SK-N-SH (cell line): ENCODE results near the gene OTUB1. TPM values are rescaled to one million over a fixed set of nuclear protein-coding genes. Genes with fewer than 3 reads are reported as not detected.

Experiments
- CTCF ChIA-PET: fragments of 300-600, 350-600 bp; formaldehyde crosslinking; extraction: SDS; loops from one replicate; lab custom pipeline; 2021; lab: Yijun Ruan, JAX
- POLR2A ChIA-PET: fragments of 350-600 bp; sonication (Branson Sonifier 250); formaldehyde crosslinking; extraction: SDS; loops from one replicate; lab custom pipeline; 2020; ENCODE audit warnings: antibody characterized with exemption, inconsistent platforms; lab: Yijun Ruan, JAX
- DNase-seq: peaks from one replicate; pipeline ENCODE4 v3.0.0; 2012
- H2AFZ ChIP-seq: fragments of 200-600 bp; sonication (generic); 2 replicates; pipeline ENCODE4 v1.8.1; 2016; ENCODE audit warnings: antibody characterized with exemption, mild to moderate bottlenecking, low read depth
- H3F3A ChIP-seq: fragments of 200-600 bp; sonication (generic); replicated peaks from 2 replicates; pipeline ENCODE3; 2016; ENCODE audit warnings: antibody characterized with exemption, mild to moderate bottlenecking; ENCODE audit not compliant: insufficient read depth
- H3K27ac ChIP-seq, 2 experiments: fragments of 200-500 bp in 1 of 2; fragments of 200-600 bp in 1 of 2; sonication (Bioruptor generic) in 1 of 2; sonication (generic), shearing (Covaris generic) in 1 of 2; 2 replicates each; pipeline versions ENCODE4 v1.5.1 to v1.6.1; 2014 to 2016; ENCODE audit warnings: low read depth in 2 of 2, inconsistent platforms in 1 of 2, low read length in 1 of 2, mild to moderate bottlenecking in 1 of 2, mixed read lengths in 1 of 2
- H3K27me3 ChIP-seq: fragments of 200-600 bp; sonication (generic), shearing (Covaris generic); 2 replicates; pipeline ENCODE4 v1.6.1; 2016; ENCODE audit warnings: mixed run types; ENCODE audit not compliant: insufficient read depth
- H3K36me3 ChIP-seq, 2 experiments: fragments of 200-500 bp in 1 of 2; fragments of 200-600 bp in 1 of 2; sonication (Bioruptor generic) in 1 of 2; sonication (generic) in 1 of 2; replicated peaks in 1 of 2; 2 replicates each; pipeline versions ENCODE3 to v1.5.1; 2014 to 2016; ENCODE audit warnings: low read length in 1 of 2, mild to moderate bottlenecking in 1 of 2; ENCODE audit not compliant: insufficient read depth in 2 of 2, control insufficient read depth in 1 of 2
- H3K4me1 ChIP-seq, 2 experiments: fragments of 200-500 bp in 1 of 2; fragments of 200-600 bp in 1 of 2; sonication (Bioruptor generic) in 1 of 2; sonication (generic), shearing (Covaris generic) in 1 of 2; 2 replicates each; pipeline versions ENCODE4 v1.5.1 to v1.6.1; 2014 to 2016; ENCODE audit warnings: low read depth in 1 of 2, low read length in 1 of 2, mixed run types in 1 of 2; ENCODE audit not compliant: insufficient read depth in 2 of 2, control insufficient read depth in 1 of 2
- H3K4me2 ChIP-seq: fragments of 200-600 bp; sonication (generic), shearing (Covaris generic); 2 replicates; pipeline ENCODE4 v1.6.1; 2017; ENCODE audit warnings: mixed run types
- H3K4me3 ChIP-seq, 2 experiments: fragments of 200-500 bp in 1 of 2; fragments of 200-600 bp in 1 of 2; sonication (Bioruptor generic) in 1 of 2; sonication (generic), shearing (Covaris generic) in 1 of 2; 2 replicates each; pipeline versions ENCODE4 v1.5.1 to v1.8.1; 2014 to 2016; ENCODE audit warnings: low read depth in 2 of 2, inconsistent platforms in 1 of 2, low read length in 1 of 2, mild to moderate bottlenecking in 1 of 2, mixed read lengths in 1 of 2, moderate library complexity in 1 of 2
- H3K79me2 ChIP-seq: fragments of 200-600 bp; sonication (generic); 2 replicates; pipeline ENCODE4 v1.8.1; 2017; ENCODE audit warnings: mild to moderate bottlenecking; ENCODE audit not compliant: insufficient read depth
- H3K9ac ChIP-seq: fragments of 200-600 bp; sonication (generic); 2 replicates; pipeline ENCODE4 v1.6.1; 2017; ENCODE audit warnings: mixed run types
- H3K9me2 ChIP-seq: fragments of 200-600 bp; sonication (generic); 2 replicates; pipeline ENCODE4 v1.6.1; 2017; ENCODE audit warnings: mixed run types
- H3K9me3 ChIP-seq: fragments of 200-600 bp; sonication (generic); 2 replicates; pipeline ENCODE4 v1.6.1; 2017; ENCODE audit warnings: mixed run types, mild to moderate bottlenecking, moderate library complexity
- H4K20me1 ChIP-seq: fragments of 200-600 bp; sonication (generic); 2 replicates; pipeline ENCODE4 v1.6.1; 2017; ENCODE audit warnings: mild to moderate bottlenecking, mixed run types; ENCODE audit not compliant: insufficient read depth
- ELF1 ChIP-seq: IDR thresholded peaks from 2 replicates; pipeline ENCODE4 v1.4.0; 2012
- EP300 ChIP-seq, 2 experiments: IDR thresholded peaks; 2 replicates each; pipeline versions ENCODE4 v1.4.0 to v1.6.1; 2012; ENCODE audit warnings: borderline replicate concordance in 1 of 2, low read depth in 1 of 2, low read length in 1 of 2
- FOSL2 ChIP-seq: IDR thresholded peaks from 2 replicates; pipeline ENCODE4 v1.4.0; 2012; ENCODE audit warnings: low read depth, mild to moderate bottlenecking, moderate library complexity, borderline replicate concordance
- GATA2 ChIP-seq: sonication (generic); formaldehyde crosslinking; IDR thresholded peaks from 2 replicates; pipeline ENCODE4 v1.5.0; 2020; ENCODE audit warnings: mild to moderate bottlenecking, missing genetic modification reagents
- JUND ChIP-seq: IDR thresholded peaks from 2 replicates; pipeline ENCODE4 v1.4.0; 2012
- MEF2A ChIP-seq: IDR thresholded peaks from 2 replicates; pipeline ENCODE4 v1.4.0; 2012; ENCODE audit warnings: low read depth, borderline replicate concordance
- NFIC ChIP-seq: IDR thresholded peaks from 2 replicates; pipeline ENCODE4 v1.4.0; 2012; ENCODE audit warnings: borderline replicate concordance
- NRF1 ChIP-seq: IDR thresholded peaks from 2 replicates; pipeline ENCODE4 v1.6.1; 2012; ENCODE audit warnings: low read depth, mild to moderate bottlenecking, low read length
- POLR2AphosphoS5 ChIP-seq: IDR thresholded peaks from 2 replicates; pipeline ENCODE4 v1.6.1; 2012; ENCODE audit warnings: low read depth, low read length
- RAD21 ChIP-seq: IDR thresholded peaks from 2 replicates; pipeline ENCODE4 v1.6.1; 2012; ENCODE audit warnings: mild to moderate bottlenecking, low read length
- RCOR1 ChIP-seq: fragments of 150-350 bp; IDR thresholded peaks from 2 replicates; pipeline ENCODE4 v1.6.1; 2017; ENCODE audit warnings: antibody characterized with exemption, low read length
- RFX5 ChIP-seq: IDR thresholded peaks from 2 replicates; pipeline ENCODE4 v1.6.1; 2012; ENCODE audit warnings: mild to moderate bottlenecking, improper control_type of control experiment, low read length
- TEAD4 ChIP-seq: IDR thresholded peaks from 2 replicates; pipeline ENCODE4 v1.4.0; 2012; ENCODE audit warnings: mild to moderate bottlenecking, borderline replicate concordance; ENCODE audit not compliant: insufficient read depth
- YY1 ChIP-seq: IDR thresholded peaks from 2 replicates; pipeline ENCODE4 v1.4.0; 2012; ENCODE audit warnings: low read depth, mild to moderate bottlenecking
- WGBS: methylation state at CpG from one replicate; pipeline ENCODE4 v1.1.6; 2017; ENCODE audit warnings: low lambda C conversion rate; 5-methylcytosine and 5-hydroxymethylcytosine counted together
- polyA plus RNA-seq, 3 experiments: library from polyadenylated mRNA; depleted of rRNA; stranded (reverse); fragments of >200 nt; gene quantifications; 2 replicates each; pipeline ENCODE4 v1.2.3, GENCODE V29; 2012
- TF ChIP-seq, protein P1 (sequence below): IDR thresholded peaks from 2 replicates; pipeline ENCODE4 v1.4.0; 2012; ENCODE audit warnings: low read depth, borderline replicate concordance
- TF ChIP-seq, protein P2 (sequence below): IDR thresholded peaks from 2 replicates; pipeline ENCODE4 v1.6.1; 2012; ENCODE audit warnings: mild to moderate bottlenecking, low read depth, low read length, moderate library complexity
- TF ChIP-seq, protein P3 (sequence below): fragments of 150-350 bp; IDR thresholded peaks from 2 replicates; pipeline ENCODE4 v1.6.1; 2017; ENCODE audit warnings: antibody characterized with exemption, low read length, low read depth, borderline replicate concordance
- TF ChIP-seq, protein P4 (sequence below): IDR thresholded peaks from 2 replicates; pipeline ENCODE4 v1.4.0; 2012; ENCODE audit warnings: low read depth, borderline replicate concordance
- TF ChIP-seq, protein P5 (sequence below): IDR thresholded peaks from 2 replicates; pipeline ENCODE4 v1.4.0; 2012; ENCODE audit warnings: low read depth
- TF ChIP-seq, protein P6 (sequence below): fragments of 150-350 bp; IDR thresholded peaks from 2 replicates; pipeline ENCODE4 v1.6.1; 2016; ENCODE audit warnings: mild to moderate bottlenecking, low read depth, low read length

The OTUB1 gene
- polyA plus RNA-seq, 1 of the 3 experiments (the other 2 are of a cell fraction), result 183 TPM

DNA sequence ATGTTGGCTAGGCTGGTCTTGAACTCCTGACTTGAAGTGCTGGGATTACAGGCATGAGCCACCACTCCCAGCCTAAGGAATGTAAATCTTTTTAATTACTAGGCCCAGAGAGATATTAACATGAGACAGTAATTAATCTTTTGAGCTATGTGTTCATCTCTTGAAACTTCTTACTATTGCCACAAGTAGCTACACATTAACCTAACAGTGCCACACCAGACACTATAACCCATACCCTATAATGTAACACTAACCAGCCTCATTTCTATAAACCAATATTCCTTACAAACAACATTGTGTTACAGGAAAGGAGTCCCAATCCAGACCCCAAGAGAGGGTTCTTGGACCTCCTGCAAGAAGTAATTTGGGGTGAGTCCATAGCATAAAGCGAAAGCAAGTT is 19.8 kb upstream of the OTUB1 start:
- ChIA-PET CTCF (interaction anchor here (1.5 kb wide), 1 partner anchor 21 kb away, joined by 5 read pairs; no protein-coding TSS in a partner anchor), POLR2A (interaction anchor here (0.8 to 1.0 kb wide), 2 partner anchors 11 to 129 kb away, joined by 3 read pairs; no protein-coding TSS in a partner anchor)
- Histone ChIP-seq H3K27me3 (no peaks in the 10 kb centered on the region), H3K4me2 (no peak overlapping the region), H3K36me3 (no peaks in the 10 kb centered on the region), H3K27ac (no peak overlapping the region), H3F3A (no peaks in the 10 kb centered on the region), H3K9ac (no peak overlapping the region), H3K9me2 (no peaks in the 10 kb centered on the region), H3K4me1 (peaks cover 0 to 8% of the 10 kb centered on the region in 2 experiments; a peak in 1 of 4 replicates), H3K79me2 (no peaks in the 10 kb centered on the region), H3K4me3 (no peak overlapping the region), H3K9me3 (no peaks in the 10 kb centered on the region), H4K20me1 (no peaks in the 10 kb centered on the region), H2AFZ (no peak overlapping the region)
- TF ChIP-seq, protein P1, sequence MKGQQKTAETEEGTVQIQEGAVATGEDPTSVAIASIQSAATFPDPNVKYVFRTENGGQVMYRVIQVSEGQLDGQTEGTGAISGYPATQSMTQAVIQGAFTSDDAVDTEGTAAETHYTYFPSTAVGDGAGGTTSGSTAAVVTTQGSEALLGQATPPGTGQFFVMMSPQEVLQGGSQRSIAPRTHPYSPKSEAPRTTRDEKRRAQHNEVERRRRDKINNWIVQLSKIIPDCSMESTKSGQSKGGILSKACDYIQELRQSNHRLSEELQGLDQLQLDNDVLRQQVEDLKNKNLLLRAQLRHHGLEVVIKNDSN, result no peak
- TF ChIP-seq FOSL2, result no peak
- no peak for TF ChIP-seq MEF2A
- TF ChIP-seq, protein P2, sequence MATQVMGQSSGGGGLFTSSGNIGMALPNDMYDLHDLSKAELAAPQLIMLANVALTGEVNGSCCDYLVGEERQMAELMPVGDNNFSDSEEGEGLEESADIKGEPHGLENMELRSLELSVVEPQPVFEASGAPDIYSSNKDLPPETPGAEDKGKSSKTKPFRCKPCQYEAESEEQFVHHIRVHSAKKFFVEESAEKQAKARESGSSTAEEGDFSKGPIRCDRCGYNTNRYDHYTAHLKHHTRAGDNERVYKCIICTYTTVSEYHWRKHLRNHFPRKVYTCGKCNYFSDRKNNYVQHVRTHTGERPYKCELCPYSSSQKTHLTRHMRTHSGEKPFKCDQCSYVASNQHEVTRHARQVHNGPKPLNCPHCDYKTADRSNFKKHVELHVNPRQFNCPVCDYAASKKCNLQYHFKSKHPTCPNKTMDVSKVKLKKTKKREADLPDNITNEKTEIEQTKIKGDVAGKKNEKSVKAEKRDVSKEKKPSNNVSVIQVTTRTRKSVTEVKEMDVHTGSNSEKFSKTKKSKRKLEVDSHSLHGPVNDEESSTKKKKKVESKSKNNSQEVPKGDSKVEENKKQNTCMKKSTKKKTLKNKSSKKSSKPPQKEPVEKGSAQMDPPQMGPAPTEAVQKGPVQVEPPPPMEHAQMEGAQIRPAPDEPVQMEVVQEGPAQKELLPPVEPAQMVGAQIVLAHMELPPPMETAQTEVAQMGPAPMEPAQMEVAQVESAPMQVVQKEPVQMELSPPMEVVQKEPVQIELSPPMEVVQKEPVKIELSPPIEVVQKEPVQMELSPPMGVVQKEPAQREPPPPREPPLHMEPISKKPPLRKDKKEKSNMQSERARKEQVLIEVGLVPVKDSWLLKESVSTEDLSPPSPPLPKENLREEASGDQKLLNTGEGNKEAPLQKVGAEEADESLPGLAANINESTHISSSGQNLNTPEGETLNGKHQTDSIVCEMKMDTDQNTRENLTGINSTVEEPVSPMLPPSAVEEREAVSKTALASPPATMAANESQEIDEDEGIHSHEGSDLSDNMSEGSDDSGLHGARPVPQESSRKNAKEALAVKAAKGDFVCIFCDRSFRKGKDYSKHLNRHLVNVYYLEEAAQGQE, result no peak
- TF ChIP-seq ELF1, result no peak
- TF ChIP-seq NRF1, result no peak
- 100% methylated on average over 1 of the region's 1 CpG for WGBS
- DNase-seq, result no peak

DNA sequence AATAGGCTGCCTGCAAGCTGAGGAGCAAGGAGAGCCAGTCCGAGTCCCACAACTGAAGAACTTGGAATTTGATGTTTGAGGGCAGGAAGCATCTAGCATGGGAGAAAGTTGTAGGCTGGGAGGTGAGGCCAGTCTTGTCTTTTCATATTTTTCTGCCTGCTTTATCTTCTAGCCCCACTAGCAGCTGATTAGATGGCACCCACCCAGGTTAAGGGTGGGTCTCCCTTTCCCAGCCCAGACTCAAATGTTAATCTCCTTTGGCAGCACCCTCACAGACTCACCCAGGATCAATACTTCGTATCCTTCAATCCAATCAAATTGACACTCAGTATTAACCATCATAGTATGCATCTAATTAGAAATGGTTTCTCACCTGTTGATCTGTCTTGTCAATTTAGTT is 16.8 kb upstream of the OTUB1 start:
- CTCF ChIA-PET, result interaction anchor here (2.6 to 3.0 kb wide), 2 partner anchors 24 to 133 kb away, joined by 9 read pairs; no protein-coding TSS in a partner anchor
- WGBS, result 93% methylated on average over 2 of the region's 2 CpGs
- no peaks in the 10 kb centered on the region for H3K36me3 ChIP-seq
- no peak overlapping the region for H2AFZ ChIP-seq
- POLR2A ChIA-PET, result no interaction called here
- no peaks in the 10 kb centered on the region for H3K79me2 ChIP-seq
- no peak overlapping the region for H3K4me2 ChIP-seq
- H3K4me3 ChIP-seq, result no peak overlapping the region
- no peak for DNase-seq
- H3F3A ChIP-seq, result no peaks in the 10 kb centered on the region
- no peaks in the 10 kb centered on the region for H3K9me2 ChIP-seq
- no peaks in the 10 kb centered on the region for H4K20me1 ChIP-seq
- no peaks in the 10 kb centered on the region for H3K9me3 ChIP-seq
- no peaks in the 10 kb centered on the region for H3K4me1 ChIP-seq
- H3K27me3 ChIP-seq, result no peaks in the 10 kb centered on the region
- H3K9ac ChIP-seq, result no peak overlapping the region
- no peak overlapping the region for H3K27ac ChIP-seq
- TF ChIP-seq MEF2A, result no peak
- TF ChIP-seq YY1, result no peak
- TF ChIP-seq RFX5, result no peak
- no peak for TF ChIP-seq ELF1
- no peak for TF ChIP-seq EP300 (IDR thresholded peaks at IDR 0.05; ENCODE audit: borderline replicate concordance in 1 of 2, low read depth in 1 of 2, low read length in 1 of 2)
- TF ChIP-seq RAD21, result no peak
- TF ChIP-seq, protein P3, sequence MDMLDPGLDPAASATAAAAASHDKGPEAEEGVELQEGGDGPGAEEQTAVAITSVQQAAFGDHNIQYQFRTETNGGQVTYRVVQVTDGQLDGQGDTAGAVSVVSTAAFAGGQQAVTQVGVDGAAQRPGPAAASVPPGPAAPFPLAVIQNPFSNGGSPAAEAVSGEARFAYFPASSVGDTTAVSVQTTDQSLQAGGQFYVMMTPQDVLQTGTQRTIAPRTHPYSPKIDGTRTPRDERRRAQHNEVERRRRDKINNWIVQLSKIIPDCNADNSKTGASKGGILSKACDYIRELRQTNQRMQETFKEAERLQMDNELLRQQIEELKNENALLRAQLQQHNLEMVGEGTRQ, result no peak
- TF ChIP-seq, protein P4, sequence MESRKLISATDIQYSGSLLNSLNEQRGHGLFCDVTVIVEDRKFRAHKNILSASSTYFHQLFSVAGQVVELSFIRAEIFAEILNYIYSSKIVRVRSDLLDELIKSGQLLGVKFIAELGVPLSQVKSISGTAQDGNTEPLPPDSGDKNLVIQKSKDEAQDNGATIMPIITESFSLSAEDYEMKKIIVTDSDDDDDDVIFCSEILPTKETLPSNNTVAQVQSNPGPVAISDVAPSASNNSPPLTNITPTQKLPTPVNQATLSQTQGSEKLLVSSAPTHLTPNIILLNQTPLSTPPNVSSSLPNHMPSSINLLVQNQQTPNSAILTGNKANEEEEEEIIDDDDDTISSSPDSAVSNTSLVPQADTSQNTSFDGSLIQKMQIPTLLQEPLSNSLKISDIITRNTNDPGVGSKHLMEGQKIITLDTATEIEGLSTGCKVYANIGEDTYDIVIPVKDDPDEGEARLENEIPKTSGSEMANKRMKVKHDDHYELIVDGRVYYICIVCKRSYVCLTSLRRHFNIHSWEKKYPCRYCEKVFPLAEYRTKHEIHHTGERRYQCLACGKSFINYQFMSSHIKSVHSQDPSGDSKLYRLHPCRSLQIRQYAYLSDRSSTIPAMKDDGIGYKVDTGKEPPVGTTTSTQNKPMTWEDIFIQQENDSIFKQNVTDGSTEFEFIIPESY, result no peak
- TF ChIP-seq POLR2AphosphoS5, result no peak
- no peak for TF ChIP-seq NFIC
- TF ChIP-seq TEAD4, result no peak
- TF ChIP-seq RCOR1, result no peak
- TF ChIP-seq JUND, result no peak
- TF ChIP-seq, protein P5, sequence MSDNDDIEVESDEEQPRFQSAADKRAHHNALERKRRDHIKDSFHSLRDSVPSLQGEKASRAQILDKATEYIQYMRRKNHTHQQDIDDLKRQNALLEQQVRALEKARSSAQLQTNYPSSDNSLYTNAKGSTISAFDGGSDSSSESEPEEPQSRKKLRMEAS, result no peak
- TF ChIP-seq, protein P6, sequence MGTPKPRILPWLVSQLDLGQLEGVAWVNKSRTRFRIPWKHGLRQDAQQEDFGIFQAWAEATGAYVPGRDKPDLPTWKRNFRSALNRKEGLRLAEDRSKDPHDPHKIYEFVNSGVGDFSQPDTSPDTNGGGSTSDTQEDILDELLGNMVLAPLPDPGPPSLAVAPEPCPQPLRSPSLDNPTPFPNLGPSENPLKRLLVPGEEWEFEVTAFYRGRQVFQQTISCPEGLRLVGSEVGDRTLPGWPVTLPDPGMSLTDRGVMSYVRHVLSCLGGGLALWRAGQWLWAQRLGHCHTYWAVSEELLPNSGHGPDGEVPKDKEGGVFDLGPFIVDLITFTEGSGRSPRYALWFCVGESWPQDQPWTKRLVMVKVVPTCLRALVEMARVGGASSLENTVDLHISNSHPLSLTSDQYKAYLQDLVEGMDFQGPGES, result no peak
- TF ChIP-seq GATA2 (CRISPR knock-in tag), result no peak
- no peak for TF ChIP-seq NRF1
